Mammary epithelial cell (primary cell): Measurements from ENCODE around the gene ZNF827.

Experiments
- EZH2 ChIP-seq: IDR thresholded peaks from 2 replicates; pipeline ENCODE4 v1.6.1; 2012; ENCODE audit warnings: low read length, inconsistent platforms, borderline replicate concordance
- TF ChIP-seq, protein P1 (sequence below), 2 donors: IDR thresholded peaks in 1 of 2; conservative IDR thresholded peaks in 1 of 2; 2 replicates each; pipeline ENCODE4 v1.5.1; 2011 to 2012; ENCODE audit warnings: inconsistent platforms in 2 of 2, low read length in 2 of 2, mild to moderate bottlenecking in 2 of 2, control low read depth in 1 of 2, low read depth in 1 of 2; ENCODE audit not compliant: insufficient read depth in 1 of 2; ENCODE audit errors: extremely low read depth in 1 of 2

- TF ChIP-seq, protein P1, sequence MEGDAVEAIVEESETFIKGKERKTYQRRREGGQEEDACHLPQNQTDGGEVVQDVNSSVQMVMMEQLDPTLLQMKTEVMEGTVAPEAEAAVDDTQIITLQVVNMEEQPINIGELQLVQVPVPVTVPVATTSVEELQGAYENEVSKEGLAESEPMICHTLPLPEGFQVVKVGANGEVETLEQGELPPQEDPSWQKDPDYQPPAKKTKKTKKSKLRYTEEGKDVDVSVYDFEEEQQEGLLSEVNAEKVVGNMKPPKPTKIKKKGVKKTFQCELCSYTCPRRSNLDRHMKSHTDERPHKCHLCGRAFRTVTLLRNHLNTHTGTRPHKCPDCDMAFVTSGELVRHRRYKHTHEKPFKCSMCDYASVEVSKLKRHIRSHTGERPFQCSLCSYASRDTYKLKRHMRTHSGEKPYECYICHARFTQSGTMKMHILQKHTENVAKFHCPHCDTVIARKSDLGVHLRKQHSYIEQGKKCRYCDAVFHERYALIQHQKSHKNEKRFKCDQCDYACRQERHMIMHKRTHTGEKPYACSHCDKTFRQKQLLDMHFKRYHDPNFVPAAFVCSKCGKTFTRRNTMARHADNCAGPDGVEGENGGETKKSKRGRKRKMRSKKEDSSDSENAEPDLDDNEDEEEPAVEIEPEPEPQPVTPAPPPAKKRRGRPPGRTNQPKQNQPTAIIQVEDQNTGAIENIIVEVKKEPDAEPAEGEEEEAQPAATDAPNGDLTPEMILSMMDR (conservative IDR thresholded peaks at IDR 0.05 in 1 of 2, IDR thresholded peaks at IDR 0.05 in 1 of 2; ENCODE audit: extremely low read depth in 1 of 2, insufficient read depth in 1 of 2, low read depth in 1 of 2, low read length in 2 of 2), result no peak
- TF ChIP-seq EZH2, result no peak
Observed at GRCh38 chr4:145907390-145907789, 31.2 kb downstream of the ZNF827 start.
